HEK293 (cell line): ENCODE measurements around the gene AAK1.

ENCODE experiments used
- EGR2 ChIP-seq: fragments of 450-650 bp; formaldehyde crosslinking; IDR thresholded peaks from 2 replicates; pipeline ENCODE4 v1.5.1; 2016; ENCODE audit warnings: low read depth, missing biosample characterization, missing genetic modification characterization
- GLIS2 ChIP-seq: fragments of 450-650 bp; formaldehyde crosslinking; IDR thresholded peaks from 2 replicates; pipeline ENCODE4 v1.5.1; 2016; ENCODE audit warnings: missing biosample characterization, missing genetic modification characterization
- HOXD13 ChIP-seq: sonication (generic); formaldehyde crosslinking; IDR thresholded peaks from 2 replicates; pipeline ENCODE4 v1.8.0; 2022; ENCODE audit warnings: missing genetic modification reagents, borderline replicate concordance
- KLF7 ChIP-seq: fragments of 450-650 bp; formaldehyde crosslinking; IDR thresholded peaks from 2 replicates; pipeline ENCODE4 v1.5.1; 2016; ENCODE audit warnings: missing biosample characterization, missing genetic modification characterization, borderline replicate concordance
- MYNN ChIP-seq: fragments of 450-650 bp; formaldehyde crosslinking; IDR thresholded peaks from 2 replicates; pipeline ENCODE4 v1.5.1; 2016; ENCODE audit warnings: missing biosample characterization, missing genetic modification characterization, borderline replicate concordance
- ZBTB20 ChIP-seq: fragments of 450-650 bp; formaldehyde crosslinking; IDR thresholded peaks from 2 replicates; pipeline ENCODE4 v1.5.1; 2016; ENCODE audit warnings: missing biosample characterization, missing genetic modification characterization
- ZFP3 ChIP-seq: fragments of 450-650 bp; formaldehyde crosslinking; IDR thresholded peaks from 2 replicates; pipeline ENCODE4 v1.5.1; 2016; ENCODE audit warnings: low read depth, missing biosample characterization, missing genetic modification characterization
- ZNF133 ChIP-seq: fragments of 450-650 bp; formaldehyde crosslinking; IDR thresholded peaks from 2 replicates; pipeline ENCODE4 v1.5.1; 2016; ENCODE audit warnings: missing biosample characterization, missing genetic modification characterization
- ZNF23 ChIP-seq: fragments of 450-650 bp; formaldehyde crosslinking; IDR thresholded peaks from 2 replicates; pipeline ENCODE4 v1.5.1; 2016; ENCODE audit warnings: missing biosample characterization, missing genetic modification characterization, borderline replicate concordance
- ZNF239 ChIP-seq: fragments of 450-650 bp; formaldehyde crosslinking; IDR thresholded peaks from 2 replicates; pipeline ENCODE4 v1.5.1; 2016; ENCODE audit warnings: missing biosample characterization, missing genetic modification characterization
- ZNF24 ChIP-seq: fragments of 450-650 bp; formaldehyde crosslinking; IDR thresholded peaks from 2 replicates; pipeline ENCODE4 v1.5.1; 2016; ENCODE audit warnings: missing biosample characterization, missing genetic modification characterization
- ZNF350 ChIP-seq: fragments of 450-650 bp; formaldehyde crosslinking; IDR thresholded peaks from 2 replicates; pipeline ENCODE4 v1.5.0; 2017; ENCODE audit warnings: missing biosample characterization, mild to moderate bottlenecking, missing genetic modification characterization
- ZNF423 ChIP-seq: fragments of 450-650 bp; formaldehyde crosslinking; IDR thresholded peaks from 2 replicates; pipeline ENCODE4 v1.5.1; 2016; ENCODE audit warnings: missing biosample characterization, missing genetic modification characterization
- ZNF560 ChIP-seq: fragments of 450-650 bp; formaldehyde crosslinking; IDR thresholded peaks from 2 replicates; pipeline ENCODE4 v1.5.1; 2017; ENCODE audit warnings: missing biosample characterization, missing genetic modification characterization, borderline replicate concordance
- ZNF629 ChIP-seq: fragments of 450-650 bp; formaldehyde crosslinking; IDR thresholded peaks from 2 replicates; pipeline ENCODE4 v1.5.1; 2017; ENCODE audit warnings: missing biosample characterization, missing genetic modification characterization
- ZNF777 ChIP-seq: fragments of 450-650 bp; formaldehyde crosslinking; IDR thresholded peaks from 2 replicates; pipeline ENCODE4 v1.5.1; 2017; ENCODE audit warnings: missing biosample characterization, missing genetic modification characterization, borderline replicate concordance
- ZNF837 ChIP-seq: fragments of 450-650 bp; formaldehyde crosslinking; IDR thresholded peaks from 2 replicates; pipeline ENCODE4 v1.5.1; 2016; ENCODE audit warnings: missing biosample characterization, missing genetic modification characterization
- ZXDB ChIP-seq: fragments of 450-650 bp; formaldehyde crosslinking; IDR thresholded peaks from 2 replicates; pipeline ENCODE4 v1.5.1; 2016; ENCODE audit warnings: missing biosample characterization, missing genetic modification characterization
- TF ChIP-seq, protein P1 (sequence below): fragments of 450-650 bp; formaldehyde crosslinking; IDR thresholded peaks from 2 replicates; pipeline ENCODE4 v1.5.1; 2016; ENCODE audit warnings: missing biosample characterization, missing genetic modification characterization
- TF ChIP-seq, protein P2 (sequence below): fragments of 450-650 bp; formaldehyde crosslinking; IDR thresholded peaks from 2 replicates; pipeline ENCODE4 v1.5.1; 2017; ENCODE audit warnings: missing biosample characterization, missing genetic modification characterization
- TF ChIP-seq, protein P3 (sequence below): fragments of 450-650 bp; formaldehyde crosslinking; IDR thresholded peaks from 2 replicates; pipeline ENCODE4 v1.5.1; 2017; ENCODE audit warnings: missing biosample characterization, missing genetic modification characterization
- TF ChIP-seq, protein P4 (sequence below): fragments of 450-650 bp; formaldehyde crosslinking; IDR thresholded peaks from 2 replicates; pipeline ENCODE4 v1.5.1; 2016; ENCODE audit warnings: missing biosample characterization, missing genetic modification characterization
- TF ChIP-seq, protein P5 (sequence below): sonication (generic); formaldehyde crosslinking; IDR thresholded peaks from 2 replicates; pipeline ENCODE4 v1.8.1; 2022; ENCODE audit warnings: mild to moderate bottlenecking, moderate library complexity, missing genetic modification reagents
- TF ChIP-seq, protein P6 (sequence below): fragments of 450-650 bp; formaldehyde crosslinking; optimal IDR thresholded peaks from 2 replicates; pipeline ENCODE3; 2016; ENCODE audit warnings: missing biosample characterization, mild to moderate bottlenecking, missing genetic modification characterization
- TF ChIP-seq, protein P7 (sequence below): fragments of 450-650 bp; formaldehyde crosslinking; IDR thresholded peaks from 2 replicates; pipeline ENCODE4 v1.5.1; 2016; ENCODE audit warnings: missing biosample characterization, missing genetic modification characterization
- TF ChIP-seq, protein P8 (sequence below): fragments of 450-650 bp; formaldehyde crosslinking; conservative IDR thresholded peaks from 2 replicates; pipeline ENCODE4 v1.5.1; 2016; ENCODE audit warnings: low read depth, missing biosample characterization, missing genetic modification characterization

AAK1 gene

DNA sequence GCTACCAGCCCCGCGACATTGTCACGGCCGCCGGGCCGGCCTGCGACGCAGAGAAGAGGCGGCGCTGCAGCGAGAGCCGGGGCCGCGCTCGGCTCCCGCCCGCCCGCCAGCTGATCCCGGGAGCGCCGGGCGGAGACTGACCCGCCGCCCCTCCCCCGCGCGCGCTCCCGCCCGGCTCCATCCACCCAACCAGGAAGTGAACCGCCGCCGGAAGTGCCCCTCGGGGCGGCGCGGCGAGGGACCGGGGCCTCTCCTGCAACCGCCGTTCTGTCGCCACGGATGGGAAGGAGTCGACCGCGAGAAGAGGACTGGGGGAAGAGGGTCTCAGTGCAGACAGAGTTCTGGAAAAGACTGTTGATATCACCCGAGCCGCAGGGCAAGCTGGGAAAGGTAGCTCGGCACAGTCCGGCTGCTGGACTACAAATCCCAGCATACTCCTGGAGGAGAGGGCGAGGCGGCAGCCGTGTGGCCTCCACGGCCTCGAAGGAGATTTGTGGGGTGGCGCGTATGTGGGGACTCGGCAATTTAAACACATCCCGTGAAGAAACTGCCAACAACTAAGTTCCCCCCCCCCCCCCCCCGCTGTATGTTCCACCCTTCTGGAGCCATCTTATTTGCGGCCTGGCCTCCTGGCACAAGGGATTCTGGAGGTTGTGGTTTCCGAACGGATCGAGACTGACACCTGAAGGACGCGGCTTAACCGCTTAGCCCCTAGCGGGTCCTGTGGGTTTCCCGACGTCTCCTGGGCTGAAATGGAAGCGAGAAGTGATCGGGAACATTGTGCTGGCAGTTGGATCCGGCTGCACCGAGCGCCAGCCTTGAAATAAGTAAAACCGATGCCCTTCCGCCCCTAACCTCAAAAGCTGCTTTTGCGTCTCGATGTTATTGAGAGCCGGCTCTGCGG is at the start of gene AAK1 (continued):
- TF ChIP-seq, protein P1, sequence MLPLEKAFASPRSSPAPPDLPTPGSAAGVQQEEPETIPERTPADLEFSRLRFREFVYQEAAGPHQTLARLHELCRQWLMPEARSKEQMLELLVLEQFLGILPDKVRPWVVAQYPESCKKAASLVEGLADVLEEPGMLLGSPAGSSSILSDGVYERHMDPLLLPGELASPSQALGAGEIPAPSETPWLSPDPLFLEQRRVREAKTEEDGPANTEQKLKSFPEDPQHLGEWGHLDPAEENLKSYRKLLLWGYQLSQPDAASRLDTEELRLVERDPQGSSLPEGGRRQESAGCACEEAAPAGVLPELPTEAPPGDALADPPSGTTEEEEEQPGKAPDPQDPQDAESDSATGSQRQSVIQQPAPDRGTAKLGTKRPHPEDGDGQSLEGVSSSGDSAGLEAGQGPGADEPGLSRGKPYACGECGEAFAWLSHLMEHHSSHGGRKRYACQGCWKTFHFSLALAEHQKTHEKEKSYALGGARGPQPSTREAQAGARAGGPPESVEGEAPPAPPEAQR (tag by site-specific recombination): no peak
- TF ChIP-seq ZNF777: no peak; the same call in 1 of the 2 replicates
- TF ChIP-seq, protein P2, sequence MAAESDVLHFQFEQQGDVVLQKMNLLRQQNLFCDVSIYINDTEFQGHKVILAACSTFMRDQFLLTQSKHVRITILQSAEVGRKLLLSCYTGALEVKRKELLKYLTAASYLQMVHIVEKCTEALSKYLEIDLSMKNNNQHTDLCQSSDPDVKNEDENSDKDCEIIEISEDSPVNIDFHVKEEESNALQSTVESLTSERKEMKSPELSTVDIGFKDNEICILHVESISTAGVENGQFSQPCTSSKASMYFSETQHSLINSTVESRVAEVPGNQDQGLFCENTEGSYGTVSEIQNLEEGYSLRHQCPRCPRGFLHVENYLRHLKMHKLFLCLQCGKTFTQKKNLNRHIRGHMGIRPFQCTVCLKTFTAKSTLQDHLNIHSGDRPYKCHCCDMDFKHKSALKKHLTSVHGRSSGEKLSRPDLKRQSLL: peak; percentile 63
- peak; percentile 72; the same call in 1 of the 2 replicates for TF ChIP-seq ZBTB20 (tag by site-specific recombination)
- TF ChIP-seq ZXDB (tag by site-specific recombination): peak; percentile 71
- no peak for TF ChIP-seq EGR2 (tag by site-specific recombination)
- no peak for TF ChIP-seq ZNF350 (tag by site-specific recombination)
- no peak for TF ChIP-seq HOXD13
- no peak for TF ChIP-seq ZNF423 (tag by site-specific recombination)
- TF ChIP-seq ZNF560 (tag by site-specific recombination): no peak
- TF ChIP-seq ZNF629 (tag by site-specific recombination): peak; percentile 45; the same call in 1 of the 2 replicates
- TF ChIP-seq, protein P3, sequence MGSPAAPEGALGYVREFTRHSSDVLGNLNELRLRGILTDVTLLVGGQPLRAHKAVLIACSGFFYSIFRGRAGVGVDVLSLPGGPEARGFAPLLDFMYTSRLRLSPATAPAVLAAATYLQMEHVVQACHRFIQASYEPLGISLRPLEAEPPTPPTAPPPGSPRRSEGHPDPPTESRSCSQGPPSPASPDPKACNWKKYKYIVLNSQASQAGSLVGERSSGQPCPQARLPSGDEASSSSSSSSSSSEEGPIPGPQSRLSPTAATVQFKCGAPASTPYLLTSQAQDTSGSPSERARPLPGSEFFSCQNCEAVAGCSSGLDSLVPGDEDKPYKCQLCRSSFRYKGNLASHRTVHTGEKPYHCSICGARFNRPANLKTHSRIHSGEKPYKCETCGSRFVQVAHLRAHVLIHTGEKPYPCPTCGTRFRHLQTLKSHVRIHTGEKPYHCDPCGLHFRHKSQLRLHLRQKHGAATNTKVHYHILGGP (tag by site-specific recombination): no peak
- TF ChIP-seq ZNF24: no peak
- TF ChIP-seq, protein P4, sequence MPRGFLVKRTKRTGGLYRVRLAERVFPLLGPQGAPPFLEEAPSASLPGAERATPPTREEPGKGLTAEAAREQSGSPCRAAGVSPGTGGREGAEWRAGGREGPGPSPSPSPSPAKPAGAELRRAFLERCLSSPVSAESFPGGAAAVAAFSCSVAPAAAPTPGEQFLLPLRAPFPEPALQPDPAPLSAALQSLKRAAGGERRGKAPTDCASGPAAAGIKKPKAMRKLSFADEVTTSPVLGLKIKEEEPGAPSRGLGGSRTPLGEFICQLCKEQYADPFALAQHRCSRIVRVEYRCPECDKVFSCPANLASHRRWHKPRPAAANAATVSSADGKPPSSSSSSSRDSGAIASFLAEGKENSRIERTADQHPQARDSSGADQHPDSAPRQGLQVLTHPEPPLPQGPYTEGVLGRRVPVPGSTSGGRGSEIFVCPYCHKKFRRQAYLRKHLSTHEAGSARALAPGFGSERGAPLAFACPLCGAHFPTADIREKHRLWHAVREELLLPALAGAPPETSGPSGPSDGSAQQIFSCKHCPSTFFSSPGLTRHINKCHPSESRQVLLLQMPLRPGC: no peak
- TF ChIP-seq ZFP3: no peak
- TF ChIP-seq, protein P5, sequence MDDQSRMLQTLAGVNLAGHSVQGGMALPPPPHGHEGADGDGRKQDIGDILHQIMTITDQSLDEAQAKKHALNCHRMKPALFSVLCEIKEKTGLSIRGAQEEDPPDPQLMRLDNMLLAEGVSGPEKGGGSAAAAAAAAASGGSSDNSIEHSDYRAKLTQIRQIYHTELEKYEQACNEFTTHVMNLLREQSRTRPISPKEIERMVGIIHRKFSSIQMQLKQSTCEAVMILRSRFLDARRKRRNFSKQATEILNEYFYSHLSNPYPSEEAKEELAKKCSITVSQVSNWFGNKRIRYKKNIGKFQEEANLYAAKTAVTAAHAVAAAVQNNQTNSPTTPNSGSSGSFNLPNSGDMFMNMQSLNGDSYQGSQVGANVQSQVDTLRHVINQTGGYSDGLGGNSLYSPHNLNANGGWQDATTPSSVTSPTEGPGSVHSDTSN (CRISPR knock-in tag): 0 out of 2 replicates have a peak, but pooled peaks have one; percentile 35
- TF ChIP-seq, protein P6, sequence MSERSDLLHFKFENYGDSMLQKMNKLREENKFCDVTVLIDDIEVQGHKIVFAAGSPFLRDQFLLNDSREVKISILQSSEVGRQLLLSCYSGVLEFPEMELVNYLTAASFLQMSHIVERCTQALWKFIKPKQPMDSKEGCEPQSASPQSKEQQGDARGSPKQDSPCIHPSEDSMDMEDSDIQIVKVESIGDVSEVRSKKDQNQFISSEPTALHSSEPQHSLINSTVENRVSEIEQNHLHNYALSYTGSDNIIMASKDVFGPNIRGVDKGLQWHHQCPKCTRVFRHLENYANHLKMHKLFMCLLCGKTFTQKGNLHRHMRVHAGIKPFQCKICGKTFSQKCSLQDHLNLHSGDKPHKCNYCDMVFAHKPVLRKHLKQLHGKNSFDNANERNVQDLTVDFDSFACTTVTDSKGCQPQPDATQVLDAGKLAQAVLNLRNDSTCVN (tag by site-specific recombination): peak; percentile 90
- TF ChIP-seq, protein P7, sequence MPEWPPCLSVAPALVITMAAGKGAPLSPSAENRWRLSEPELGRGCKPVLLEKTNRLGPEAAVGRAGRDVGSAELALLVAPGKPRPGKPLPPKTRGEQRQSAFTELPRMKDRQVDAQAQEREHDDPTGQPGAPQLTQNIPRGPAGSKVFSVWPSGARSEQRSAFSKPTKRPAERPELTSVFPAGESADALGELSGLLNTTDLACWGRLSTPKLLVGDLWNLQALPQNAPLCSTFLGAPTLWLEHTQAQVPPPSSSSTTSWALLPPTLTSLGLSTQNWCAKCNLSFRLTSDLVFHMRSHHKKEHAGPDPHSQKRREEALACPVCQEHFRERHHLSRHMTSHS (tag by site-specific recombination): no peak
- TF ChIP-seq, protein P8, sequence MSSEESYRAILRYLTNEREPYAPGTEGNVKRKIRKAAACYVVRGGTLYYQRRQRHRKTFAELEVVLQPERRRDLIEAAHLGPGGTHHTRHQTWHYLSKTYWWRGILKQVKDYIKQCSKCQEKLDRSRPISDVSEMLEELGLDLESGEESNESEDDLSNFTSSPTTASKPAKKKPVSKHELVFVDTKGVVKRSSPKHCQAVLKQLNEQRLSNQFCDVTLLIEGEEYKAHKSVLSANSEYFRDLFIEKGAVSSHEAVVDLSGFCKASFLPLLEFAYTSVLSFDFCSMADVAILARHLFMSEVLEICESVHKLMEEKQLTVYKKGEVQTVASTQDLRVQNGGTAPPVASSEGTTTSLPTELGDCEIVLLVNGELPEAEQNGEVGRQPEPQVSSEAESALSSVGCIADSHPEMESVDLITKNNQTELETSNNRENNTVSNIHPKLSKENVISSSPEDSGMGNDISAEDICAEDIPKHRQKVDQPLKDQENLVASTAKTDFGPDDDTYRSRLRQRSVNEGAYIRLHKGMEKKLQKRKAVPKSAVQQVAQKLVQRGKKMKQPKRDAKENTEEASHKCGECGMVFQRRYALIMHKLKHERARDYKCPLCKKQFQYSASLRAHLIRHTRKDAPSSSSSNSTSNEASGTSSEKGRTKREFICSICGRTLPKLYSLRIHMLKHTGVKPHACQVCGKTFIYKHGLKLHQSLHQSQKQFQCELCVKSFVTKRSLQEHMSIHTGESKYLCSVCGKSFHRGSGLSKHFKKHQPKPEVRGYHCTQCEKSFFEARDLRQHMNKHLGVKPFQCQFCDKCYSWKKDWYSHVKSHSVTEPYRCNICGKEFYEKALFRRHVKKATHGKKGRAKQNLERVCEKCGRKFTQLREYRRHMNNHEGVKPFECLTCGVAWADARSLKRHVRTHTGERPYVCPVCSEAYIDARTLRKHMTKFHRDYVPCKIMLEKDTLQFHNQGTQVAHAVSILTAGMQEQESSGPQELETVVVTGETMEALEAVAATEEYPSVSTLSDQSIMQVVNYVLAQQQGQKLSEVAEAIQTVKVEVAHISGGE (tag by site-specific recombination): peak; percentile 97
- no peak for TF ChIP-seq ZNF837 (tag by site-specific recombination)
- TF ChIP-seq ZNF133 (tag by site-specific recombination): no peak
- no peak for TF ChIP-seq ZNF239
- TF ChIP-seq KLF7 (tag by site-specific recombination): no peak
- TF ChIP-seq ZNF23 (tag by site-specific recombination): no peak
- TF ChIP-seq MYNN: no peak
- TF ChIP-seq GLIS2 (tag by site-specific recombination): peak; percentile 88
